HFF-Myc (cell line): Measurements from ENCODE around the gene DHRSX.

ENCODE experiments used
- DNase-seq: peaks from one replicate; pipeline ENCODE4 v3.0.0-alpha.2; 2011; ENCODE audit warnings: low read depth; ENCODE audit errors: extremely low read depth
- H3K4me3 ChIP-seq: replicated peaks from 2 replicates; pipeline ENCODE4 v1.5.1; 2011; ENCODE audit warnings: low read depth, mild to moderate bottlenecking, control low read depth, low read length
- TF ChIP-seq, protein P1 (sequence below): IDR thresholded peaks from 2 replicates; pipeline ENCODE4 v1.5.1; 2012; ENCODE audit warnings: mild to moderate bottlenecking, low read depth, low read length, control low read depth; ENCODE audit errors: missing control alignments

DHRSX gene

DNA sequence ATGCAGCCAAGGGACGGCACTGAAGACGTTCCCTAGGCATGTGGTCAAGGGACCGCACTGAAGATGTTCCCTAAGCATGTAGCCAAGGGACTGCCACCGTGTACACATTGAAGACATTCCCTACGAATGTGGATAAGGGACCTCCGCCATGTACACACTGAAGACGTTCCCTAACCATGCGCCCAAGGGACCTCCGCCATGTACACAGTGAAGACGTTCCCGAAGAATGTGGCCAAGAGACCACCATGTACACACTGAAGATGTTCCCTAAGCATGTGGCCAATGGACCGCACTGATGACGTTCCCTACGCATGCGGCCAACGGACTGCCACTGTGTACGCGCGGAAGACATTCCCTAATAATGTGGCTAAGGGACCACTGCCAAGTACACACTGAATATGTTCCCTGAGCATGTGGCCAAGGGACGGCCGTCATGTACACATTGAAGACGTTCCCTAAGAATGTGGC is 48.4 kb downstream of the DHRSX start:
- H3K4me3 ChIP-seq: no peak overlapping the region
- TF ChIP-seq, protein P1, sequence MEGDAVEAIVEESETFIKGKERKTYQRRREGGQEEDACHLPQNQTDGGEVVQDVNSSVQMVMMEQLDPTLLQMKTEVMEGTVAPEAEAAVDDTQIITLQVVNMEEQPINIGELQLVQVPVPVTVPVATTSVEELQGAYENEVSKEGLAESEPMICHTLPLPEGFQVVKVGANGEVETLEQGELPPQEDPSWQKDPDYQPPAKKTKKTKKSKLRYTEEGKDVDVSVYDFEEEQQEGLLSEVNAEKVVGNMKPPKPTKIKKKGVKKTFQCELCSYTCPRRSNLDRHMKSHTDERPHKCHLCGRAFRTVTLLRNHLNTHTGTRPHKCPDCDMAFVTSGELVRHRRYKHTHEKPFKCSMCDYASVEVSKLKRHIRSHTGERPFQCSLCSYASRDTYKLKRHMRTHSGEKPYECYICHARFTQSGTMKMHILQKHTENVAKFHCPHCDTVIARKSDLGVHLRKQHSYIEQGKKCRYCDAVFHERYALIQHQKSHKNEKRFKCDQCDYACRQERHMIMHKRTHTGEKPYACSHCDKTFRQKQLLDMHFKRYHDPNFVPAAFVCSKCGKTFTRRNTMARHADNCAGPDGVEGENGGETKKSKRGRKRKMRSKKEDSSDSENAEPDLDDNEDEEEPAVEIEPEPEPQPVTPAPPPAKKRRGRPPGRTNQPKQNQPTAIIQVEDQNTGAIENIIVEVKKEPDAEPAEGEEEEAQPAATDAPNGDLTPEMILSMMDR: no peak
- DNase-seq: no peak

DNA sequence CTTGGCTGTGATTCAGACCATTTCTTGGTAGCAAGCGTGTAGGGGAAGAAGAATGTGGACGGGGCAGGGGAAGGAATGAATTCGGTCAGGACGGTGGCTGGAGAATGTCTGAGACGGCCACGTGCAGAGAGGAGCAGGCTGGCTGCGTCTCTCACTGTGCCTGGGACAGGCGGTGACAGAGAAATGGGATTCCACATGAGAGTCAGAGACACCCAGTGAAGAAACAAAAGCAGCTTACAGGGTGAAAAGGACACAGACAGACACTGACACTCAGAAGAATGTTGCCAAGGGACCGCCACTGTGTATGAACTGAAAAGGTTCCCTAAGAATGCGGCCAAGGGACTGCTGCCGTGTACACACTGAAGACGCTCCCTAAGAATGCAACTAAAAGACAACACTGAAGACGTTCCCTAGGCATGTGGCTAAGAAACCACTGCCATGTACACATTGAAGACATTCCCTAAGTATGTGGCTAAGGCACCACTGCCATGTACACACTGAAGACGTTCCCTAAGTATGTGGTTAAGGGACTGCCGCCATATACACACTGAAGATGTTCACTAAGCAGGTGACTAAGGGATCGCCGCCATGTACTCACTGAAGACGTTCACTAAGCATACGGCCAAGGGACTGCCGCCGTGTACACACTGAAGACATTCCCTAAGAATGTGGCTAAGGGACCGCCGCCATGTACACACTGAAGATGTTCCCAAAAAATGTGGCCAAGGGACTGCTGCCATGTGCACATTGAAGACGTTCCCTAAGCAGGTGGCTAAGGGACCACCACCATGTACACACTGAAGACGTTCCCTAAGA is 49.1 kb downstream of the DHRSX start:
- H3K4me3 ChIP-seq: no peak overlapping the region
- TF ChIP-seq, protein P1: no peak
- DNase-seq: no peak

DNA sequence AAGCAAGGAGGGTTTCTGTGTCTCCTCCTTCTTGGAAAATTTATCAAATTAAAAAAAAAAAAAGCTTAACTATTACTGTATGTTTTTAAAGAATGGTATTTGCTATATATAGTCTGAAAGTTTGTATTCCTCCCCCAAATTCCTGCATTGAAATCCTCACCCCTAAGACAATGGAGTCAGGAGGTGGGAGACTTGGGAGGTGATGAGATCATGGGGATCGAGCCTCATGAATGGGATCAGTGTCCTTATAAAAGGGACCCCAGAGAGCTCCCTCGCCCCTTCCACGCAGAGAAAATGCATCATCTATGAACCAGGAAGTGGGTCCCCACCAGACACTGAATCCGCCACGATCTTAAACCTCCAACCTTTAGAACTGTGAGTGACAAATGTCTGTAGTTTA is 50.1 kb downstream of the DHRSX start:
- no peak for DNase-seq
- TF ChIP-seq, protein P1: no peak
- H3K4me3 ChIP-seq: no peak overlapping the region

DNA sequence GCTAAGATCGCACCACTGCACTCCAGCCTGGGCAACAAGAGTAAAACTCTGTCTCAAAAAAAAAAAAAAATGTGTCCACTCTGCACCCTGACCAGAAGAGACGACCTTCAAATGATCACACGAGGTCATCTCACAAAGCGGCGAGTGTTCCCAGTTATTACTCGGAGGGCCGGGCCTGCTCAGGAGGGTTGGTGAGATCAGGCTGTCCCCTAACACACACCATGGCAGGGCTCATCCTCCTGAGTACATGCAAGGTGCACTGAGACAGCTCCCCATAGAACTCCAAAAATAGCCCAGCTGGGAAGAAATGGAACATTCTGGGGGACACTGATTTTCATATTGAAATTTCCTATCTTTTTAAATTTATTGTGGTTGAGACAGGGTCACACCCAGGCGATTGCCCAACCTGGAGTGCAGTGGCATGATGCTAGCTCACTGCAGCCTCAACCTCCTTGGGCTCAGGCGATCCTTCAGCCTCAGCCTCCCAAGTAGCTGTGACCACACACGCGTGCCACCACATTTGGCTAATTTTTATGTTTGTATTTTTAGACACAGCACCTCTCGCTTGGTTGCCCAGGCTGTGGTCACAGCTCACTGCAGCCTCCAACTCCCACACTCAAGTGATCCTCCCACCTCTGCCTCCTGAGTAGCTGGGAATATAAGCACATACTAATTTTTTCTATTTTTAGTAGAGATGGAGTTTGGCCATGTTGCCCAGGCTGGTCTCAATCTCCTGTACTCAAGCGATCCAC is 51.5 kb downstream of the DHRSX start:
- no peak overlapping the region for H3K4me3 ChIP-seq
- TF ChIP-seq, protein P1: no peak
- no peak for DNase-seq

DNA sequence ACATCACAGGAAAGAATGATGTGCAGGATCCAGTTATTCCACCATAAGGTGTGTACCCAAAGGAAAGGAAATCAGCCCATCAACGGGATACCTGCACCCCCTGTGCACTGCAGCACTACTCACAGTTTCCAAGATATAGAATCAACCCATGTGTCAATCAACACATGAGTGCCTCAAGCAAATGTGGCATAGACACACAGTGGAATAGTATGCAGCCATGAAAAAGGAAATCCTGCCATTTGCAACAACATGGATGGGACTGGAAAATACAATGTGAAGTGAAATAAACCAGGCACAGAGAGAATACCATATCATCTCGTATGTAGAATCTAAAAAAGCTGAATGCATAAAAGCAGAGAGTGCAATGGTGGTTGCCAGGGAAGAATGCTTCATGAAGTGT is 53.3 kb downstream of the DHRSX start:
- no peak overlapping the region for H3K4me3 ChIP-seq
- TF ChIP-seq, protein P1: no peak
- no peak for DNase-seq

DNA sequence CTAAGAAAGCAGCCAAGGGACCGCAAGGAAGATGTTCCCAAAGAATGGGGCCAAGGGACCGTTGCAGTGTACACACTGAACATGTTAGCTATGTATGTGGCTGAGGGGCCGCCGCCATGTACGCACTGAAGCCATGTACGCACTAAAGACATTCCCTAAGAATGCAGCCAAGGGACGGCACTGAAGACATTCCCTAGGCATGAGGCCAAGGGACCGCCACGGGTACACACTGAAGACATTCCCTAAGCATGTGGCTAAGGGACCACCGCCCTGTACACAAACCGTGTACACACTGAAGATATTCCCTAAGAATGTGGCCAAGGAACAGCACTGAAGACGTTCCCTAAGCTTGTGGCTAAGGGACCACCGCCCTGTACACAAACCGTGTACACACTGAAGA is 54.0 kb downstream of the DHRSX start:
- DNase-seq: no peak
- no peak overlapping the region for H3K4me3 ChIP-seq
- TF ChIP-seq, protein P1: no peak
